HepG2 (cell line): ENCODE data around the gene DDX31. TPM values are rescaled to one million over a fixed set of nuclear protein-coding genes. Genes with fewer than 3 reads are reported as not detected.
A peak's percentile ranks its signal among the peaks of the same experiment; 100 is the strongest.

Source experiments
- ATF7 ChIP-seq, 2 experiments: fragments of 450-650 bp in 1 of 2; sonication (generic) in 1 of 2; formaldehyde crosslinking in 1 of 2; IDR thresholded peaks; 2 replicates each; pipeline versions ENCODE4 v1.4.0 to v1.6.1; 2016 to 2020; ENCODE audit warnings: antibody characterized with exemption in 1 of 2, mild to moderate bottlenecking in 1 of 2, missing genetic modification reagents in 1 of 2
- DRAP1 ChIP-seq: IDR thresholded peaks from 2 replicates; pipeline ENCODE4 v1.6.1; 2016; ENCODE audit warnings: missing genetic modification reagents, missing compliant biosample characterization
- FOSL2 ChIP-seq: sonication (generic); formaldehyde crosslinking; IDR thresholded peaks from 2 replicates; pipeline ENCODE4 v1.4.0; 2020; ENCODE audit warnings: missing genetic modification reagents
- HNRNPUL1 ChIP-seq: fragments of 200-400 bp; formaldehyde crosslinking; IDR thresholded peaks from 2 replicates; pipeline ENCODE4 v1.6.1; 2017; ENCODE audit warnings: low read depth, mild to moderate bottlenecking, low read length, moderate library complexity
- JARID2 ChIP-seq: sonication (generic); formaldehyde crosslinking; IDR thresholded peaks from 2 replicates; pipeline ENCODE4 v1.8.1; 2023; ENCODE audit warnings: missing genetic modification reagents, inconsistent platforms; ENCODE audit not compliant: insufficient replicate concordance
- KDM1A ChIP-seq: IDR thresholded peaks from 2 replicates; pipeline ENCODE4 v1.6.1; 2016; ENCODE audit warnings: missing compliant biosample characterization
- KDM5B ChIP-seq: sonication (generic); formaldehyde crosslinking; IDR thresholded peaks from 2 replicates; pipeline ENCODE4 v1.4.0; 2020; ENCODE audit warnings: missing genetic modification reagents, mild to moderate bottlenecking, borderline replicate concordance
- MBD4 ChIP-seq: IDR thresholded peaks from 2 replicates; pipeline ENCODE4 v1.6.1; 2012; ENCODE audit warnings: low read length, inconsistent platforms, borderline replicate concordance
- RCOR2 ChIP-seq: IDR thresholded peaks from 2 replicates; pipeline ENCODE4 v1.6.1; 2016; ENCODE audit warnings: missing biosample characterization, missing genetic modification reagents
- SMARCE1 ChIP-seq: fragments of 450-650 bp; IDR thresholded peaks from 2 replicates; pipeline ENCODE4 v1.6.1; 2017; ENCODE audit warnings: borderline replicate concordance
- ZBTB2 ChIP-seq: sonication (generic); formaldehyde crosslinking; IDR thresholded peaks from 2 replicates; pipeline ENCODE4 v1.8.0; 2022; ENCODE audit warnings: low read depth, missing genetic modification reagents
- ZFP36L2 ChIP-seq: sonication (generic); formaldehyde crosslinking; IDR thresholded peaks from 2 replicates; pipeline ENCODE4 v1.4.0; 2020; ENCODE audit warnings: missing genetic modification reagents
- ZNF143 ChIP-seq: sonication (generic); formaldehyde crosslinking; IDR thresholded peaks from 2 replicates; pipeline ENCODE4 v1.4.0; 2020; ENCODE audit warnings: missing genetic modification reagents
- ZNF256 ChIP-seq: sonication (generic); formaldehyde crosslinking; conservative IDR thresholded peaks from 2 replicates; pipeline ENCODE4 v1.4.0; 2020; ENCODE audit warnings: missing genetic modification reagents
- ZNF318 ChIP-seq: sonication (generic); formaldehyde crosslinking; IDR thresholded peaks from 2 replicates; pipeline ENCODE4 v1.4.0; 2020; ENCODE audit warnings: mild to moderate bottlenecking, missing genetic modification reagents
- ZNF33A ChIP-seq: sonication (generic); formaldehyde crosslinking; IDR thresholded peaks from 2 replicates; pipeline ENCODE4 v1.5.1; 2020; ENCODE audit warnings: missing genetic modification reagents, mild to moderate bottlenecking, moderate library complexity, borderline replicate concordance
- ZNF33B ChIP-seq: sonication (generic); formaldehyde crosslinking; IDR thresholded peaks from 2 replicates; pipeline ENCODE4 v1.5.1; 2020; ENCODE audit warnings: mild to moderate bottlenecking, missing genetic modification reagents
- ZNF772 ChIP-seq: sonication (generic); formaldehyde crosslinking; IDR thresholded peaks from 2 replicates; pipeline ENCODE4 v1.5.0; 2020; ENCODE audit warnings: mild to moderate bottlenecking, missing genetic modification reagents
- polyA plus RNA-seq, 8 experiments: library from polyadenylated mRNA; depleted of rRNA in 3 of 8; stranded (reverse) in 7 of 8; unstranded in 1 of 8; fragments of >200 nt; fragmentation: Illumina TruSeq in 4 of 8; extraction: Trizol in 4 of 8; gene quantifications; 2 replicates each; pipeline versions ENCODE4 v1.2.1 to v1.2.3, GENCODE V29; 2011 to 2016; ENCODE audit warnings: low read depth in 4 of 8, missing spikeins in 1 of 8, mixed read lengths in 1 of 8; ENCODE audit not compliant: insufficient read depth in 1 of 8
- total RNA-seq, 5 experiments: library from RNA; depleted of rRNA; stranded (reverse); fragments of >200 nt; fragmentation: Illumina TruSeq; extraction: Trizol; gene quantifications; 2 replicates each; pipeline ENCODE4 v1.2.3, GENCODE V29; 2016; ENCODE audit warnings: low read depth in 1 of 5

DDX31 gene
- total and polyA plus RNA-seq, 2 of the 13 experiments (the other 11 are each of a cell fraction or from before 2014, with no cell fraction given) = 11.4 to 16.3 TPM

GRCh38 chr9:132644251-132644650, 25.5 kb downstream of the DDX31 start (continued):
- TF ChIP-seq ZNF318 (CRISPR knock-in tag) (no peak), RCOR2 (CRISPR knock-in tag) (peak; percentile 75; the same call in 1 of the 2 replicates), ZNF33A (CRISPR knock-in tag) (no peak), SMARCE1 (no peak), JARID2 (CRISPR knock-in tag) (no peak), ZNF143 (CRISPR knock-in tag) (no peak), MBD4 (no peak), ZNF33B (CRISPR knock-in tag) (no peak), ATF7 (IDR thresholded peaks at IDR 0.05) (no peak), ATF7 (CRISPR knock-in tag; IDR thresholded peaks at IDR 0.05) (no peak), KDM1A (CRISPR knock-in tag) (peak; percentile 93), FOSL2 (CRISPR knock-in tag) (no peak), DRAP1 (CRISPR knock-in tag) (no peak), ZNF772 (CRISPR knock-in tag) (no peak), HNRNPUL1 (0 out of 2 replicates have a peak, but pooled peaks have one; percentile 44), ZFP36L2 (CRISPR knock-in tag) (no peak), ZNF256 (CRISPR knock-in tag) (no peak), ZBTB2 (CRISPR knock-in tag) (no peak), KDM5B (CRISPR knock-in tag) (no peak)
